Measurements from ENCODE around the gene TUBA8. TPM values are rescaled to one million over a fixed set of nuclear protein-coding genes. Genes with fewer than 3 reads are reported as not detected.

The TUBA8 gene
- total and polyA plus RNA-seq, 2 donors (not counting 3 experiments of a cell fraction or from before 2014, with no cell fraction given): 6.9 to 8.9 TPM

GRCh38 chr22:18083406-18083805, 27.2 kb upstream of the TUBA8 start:
- TF ChIP-seq JUN (IDR thresholded peaks at IDR 0.05; ENCODE audit: borderline replicate concordance, insufficient read depth, insufficient read length, low read depth): no peak
- TF ChIP-seq, protein P1, sequence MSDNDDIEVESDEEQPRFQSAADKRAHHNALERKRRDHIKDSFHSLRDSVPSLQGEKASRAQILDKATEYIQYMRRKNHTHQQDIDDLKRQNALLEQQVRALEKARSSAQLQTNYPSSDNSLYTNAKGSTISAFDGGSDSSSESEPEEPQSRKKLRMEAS (IDR thresholded peaks at IDR 0.05; ENCODE audit: insufficient read depth, insufficient read length): no peak
- no peak for TF ChIP-seq CTCF (IDR thresholded peaks at IDR 0.05; ENCODE audit: extremely low read depth in 1 of 2, insufficient read depth in 1 of 2, low read depth in 1 of 2, low read length in 2 of 2)
- no peak for TF ChIP-seq FOS (IDR thresholded peaks at IDR 0.05; ENCODE audit: borderline replicate concordance, insufficient read depth, low read length)
- no peak for TF ChIP-seq MYC (IDR thresholded peaks at IDR 0.05; ENCODE audit: low read depth, low read length)
- TF ChIP-seq EZH2 (IDR thresholded peaks at IDR 0.05; ENCODE audit: borderline replicate concordance, low read depth, low read length, severe bottlenecking): no peak
- no peak for TF ChIP-seq POLR2A (IDR thresholded peaks at IDR 0.05; ENCODE audit: low read depth, low read length)
- no peak for TF ChIP-seq POLR2AphosphoS5 (IDR thresholded peaks at IDR 0.05; ENCODE audit: insufficient read depth, low read depth, low read length)
- no peak for TF ChIP-seq GATA2 (IDR thresholded peaks at IDR 0.05; ENCODE audit: insufficient read depth, insufficient read length, low read depth, low read length)
- FAIRE-seq: no peak
- POLR2A ChIA-PET: no interaction called here
- Histone ChIP-seq H3K27me3 (ENCODE audit: control insufficient read depth in 2 of 2, insufficient read depth in 2 of 2, low read length in 2 of 2) (no peaks in the 10 kb centered on the region), H3K9ac (replicated peaks; ENCODE audit: extremely low read depth, insufficient read depth, low read length) (no peak overlapping the region), H3K4me3 (replicated peaks in 1 of 3; ENCODE audit: insufficient read depth in 1 of 3, low read depth in 1 of 3, low read length in 3 of 3) (no peak overlapping the region), H3K4me2 (ENCODE audit: insufficient read depth, low read length) (no peak overlapping the region), H3K79me2 (ENCODE audit: control insufficient read depth, insufficient read depth, low read length) (peaks cover 36% of the 10 kb centered on the region), H3K9me1 (replicated peaks; ENCODE audit: control insufficient read depth, extremely low read depth, insufficient read depth, low read length) (no peaks in the 10 kb centered on the region), H3K4me1 (ENCODE audit: control insufficient read depth, extremely low read depth, insufficient read depth, low read length) (peaks cover 7% of the 10 kb centered on the region), H4K20me1 (replicated peaks; ENCODE audit: control insufficient read depth, extremely low read depth, insufficient read depth, low read length) (no peaks in the 10 kb centered on the region), H3K27ac (ENCODE audit: insufficient read depth, low read depth, low read length) (no peak overlapping the region), H3K36me3 (ENCODE audit: control insufficient read depth in 2 of 2, extremely low read depth in 1 of 2, insufficient read depth in 2 of 2, low read length in 2 of 2) (peaks cover 17 to 33% of the 10 kb centered on the region in 2 experiments), H2AFZ (ENCODE audit: low read depth, low read length) (no peak overlapping the region), H3K9me3 (replicated peaks; ENCODE audit: control insufficient read depth, insufficient read depth, low read length) (no peaks in the 10 kb centered on the region)
- no peak for DNase-seq (ENCODE audit: low read depth, low spot score)
- CTCF ChIA-PET: no interaction called here
- dilution Hi-C loops (cut with MboI; ENCODE audit: extremely low pct_ligation_motif_present, low sequenced_read_pairs): no loop called here
- intact Hi-C loops (cut with micrococcal nuclease): no loop called here
- no TSS peak for BruUV-seq (replicated peaks)
